G401.6 (cell line): ENCODE measurements around the gene NEGR1.

Experiments
- FAIRE-seq: peaks from 2 replicates; lab custom pipeline; 2012; peaks lifted over from hg19 to GRCh38; lab: Jason Lieb, UNC

The NEGR1 gene

GRCh38 chr1:71462247-71462646, 820.1 kb downstream of the NEGR1 start:
- FAIRE-seq: no peak

- FAIRE-seq: no peak
Observed at GRCh38 chr1:71461416-71461815, 820.9 kb downstream of the NEGR1 start.

GRCh38 chr1:71448444-71448843, 833.9 kb downstream of the NEGR1 start:
- no peak for FAIRE-seq

GRCh38 chr1:71438626-71439025, 843.7 kb downstream of the NEGR1 start:
- FAIRE-seq: no peak

GRCh38 chr1:71435951-71436350, 846.4 kb downstream of the NEGR1 start:
- FAIRE-seq: no peak

- no peak for FAIRE-seq
Observed at GRCh38 chr1:71434240-71434639, 848.1 kb downstream of the NEGR1 start.

GRCh38 chr1:71428029-71428428, 854.3 kb downstream of the NEGR1 start:
- FAIRE-seq: no peak

GRCh38 chr1:71427066-71427465, 855.3 kb downstream of the NEGR1 start:
- no peak for FAIRE-seq

GRCh38 chr1:71424536-71424935, 857.8 kb downstream of the NEGR1 start:
- no peak for FAIRE-seq

GRCh38 chr1:71422221-71422620, 860.1 kb downstream of the NEGR1 start:
- no peak for FAIRE-seq

- no peak for FAIRE-seq
Observed at GRCh38 chr1:71417421-71417820, 864.9 kb downstream of the NEGR1 start.

- no peak for FAIRE-seq
Observed at GRCh38 chr1:71414179-71414578, 868.2 kb downstream of the NEGR1 start.

GRCh38 chr1:71413441-71414175, 868.7 kb downstream of the NEGR1 start:
- FAIRE-seq: no peak

GRCh38 chr1:71400050-71400449, 882.3 kb downstream of the NEGR1 start:
- FAIRE-seq: no peak

- no peak for FAIRE-seq
Observed at GRCh38 chr1:71399594-71399993, 882.7 kb downstream of the NEGR1 start.

- no peak for FAIRE-seq
Observed at GRCh38 chr1:71393301-71393700, 889.0 kb downstream of the NEGR1 start.

GRCh38 chr1:71390518-71390917, 891.8 kb downstream of the NEGR1 start:
- FAIRE-seq: no peak

GRCh38 chr1:71377886-71378285, 904.5 kb downstream of the NEGR1 start:
- no peak for FAIRE-seq

- no peak for FAIRE-seq
Observed at GRCh38 chr1:71372496-71372895, 909.8 kb downstream of the NEGR1 start.

GRCh38 chr1:71371581-71371980, 910.8 kb downstream of the NEGR1 start:
- FAIRE-seq: no peak

- no peak for FAIRE-seq
Observed at GRCh38 chr1:71364236-71364635, 918.1 kb downstream of the NEGR1 start.

GRCh38 chr1:71362691-71363090, 919.6 kb downstream of the NEGR1 start:
- no peak for FAIRE-seq

- no peak for FAIRE-seq
Observed at GRCh38 chr1:71362076-71362475, 920.3 kb downstream of the NEGR1 start.

- no peak for FAIRE-seq
Observed at GRCh38 chr1:71357708-71358107, 924.6 kb downstream of the NEGR1 start.

- no peak for FAIRE-seq
Observed at GRCh38 chr1:71351438-71351837, 930.9 kb downstream of the NEGR1 start.
